HG03025 (cell line): ENCODE results near the gene R3HDM2.
A peak's percentile ranks its signal among the peaks of the same experiment; 100 is the strongest.

Experiments used
- ATAC-seq: cut with Tn5 transposase; IDR thresholded peaks from one replicate; pipeline ENCODE4 v1.9.1; 2021; ENCODE audit warnings: mild to moderate bottlenecking, moderate library complexity; ENCODE audit not compliant: unreplicated experiment, low FRiP score

R3HDM2 gene

GRCh38 chr12:57235017-57235727 is 195.7 kb downstream of the R3HDM2 start:
- ATAC-seq, result no peak

- no peak for ATAC-seq
Measured at GRCh38 chr12:57234571-57235016, 196.2 kb downstream of the R3HDM2 start.

GRCh38 chr12:57234233-57234570 is 196.6 kb downstream of the R3HDM2 start:
- ATAC-seq, result no peak

GRCh38 chr12:57233357-57234232 is 197.2 kb downstream of the R3HDM2 start:
- no peak for ATAC-seq

GRCh38 chr12:57232156-57232756 is 198.6 kb downstream of the R3HDM2 start:
- ATAC-seq, result no peak

GRCh38 chr12:57231276-57232021 is 199.4 kb downstream of the R3HDM2 start:
- ATAC-seq, result no peak

GRCh38 chr12:57230381-57231155 is 200.3 kb downstream of the R3HDM2 start:
- no peak for ATAC-seq

GRCh38 chr12:57229634-57230380 is 201.0 kb downstream of the R3HDM2 start, which contains the start of gene SHMT2:
SHMT2 (plus strand) TSS chr12:57229711; CDS start chr12:57229779, 68 bp downstream.
- ATAC-seq, result peak; percentile 57

- no peak for ATAC-seq
Measured at GRCh38 chr12:57229046-57229633, 201.7 kb downstream of the R3HDM2 start.

- ATAC-seq, result no peak
Measured at GRCh38 chr12:57227315-57228115, 203.3 kb downstream of the R3HDM2 start.

GRCh38 chr12:57226588-57227314 is 204.1 kb downstream of the R3HDM2 start:
- no peak for ATAC-seq

- ATAC-seq, result no peak
Measured at GRCh38 chr12:57225680-57226210, 205.1 kb downstream of the R3HDM2 start.

GRCh38 chr12:57224973-57225679 is 205.7 kb downstream of the R3HDM2 start:
- no peak for ATAC-seq

GRCh38 chr12:57224278-57224972 is 206.4 kb downstream of the R3HDM2 start:
- ATAC-seq, result no peak

GRCh38 chr12:57223191-57224165 is 207.4 kb downstream of the R3HDM2 start:
- ATAC-seq, result no peak
